Right forelimb (tissue), 1 donor: Measurements from ENCODE around the gene ETV7.
"Not testable (repeated sequence)": the region's sequence is repeated elsewhere in the genome, so short reads cannot be mapped to it uniquely, and the experiment has no call there.

ENCODE experiments used
- DNase-seq: peaks from one replicate; pipeline ENCODE4 v3.0.0-alpha.2; 2018

The ETV7 gene

GRCh38 chr6:36387440-36388303 is at the start of gene ETV7:
ETV7 (minus strand) TSS chr6:36387669; CDS start chr6:36387541, 128 bp downstream.
- peak; percentile 62 for DNase-seq

GRCh38 chr6:36436466-36436865 is 49.0 kb upstream of the ETV7 start:
- no peak for DNase-seq

GRCh38 chr6:36432151-36432671 is 44.7 kb upstream of the ETV7 start:
- no peak for DNase-seq

DNA sequence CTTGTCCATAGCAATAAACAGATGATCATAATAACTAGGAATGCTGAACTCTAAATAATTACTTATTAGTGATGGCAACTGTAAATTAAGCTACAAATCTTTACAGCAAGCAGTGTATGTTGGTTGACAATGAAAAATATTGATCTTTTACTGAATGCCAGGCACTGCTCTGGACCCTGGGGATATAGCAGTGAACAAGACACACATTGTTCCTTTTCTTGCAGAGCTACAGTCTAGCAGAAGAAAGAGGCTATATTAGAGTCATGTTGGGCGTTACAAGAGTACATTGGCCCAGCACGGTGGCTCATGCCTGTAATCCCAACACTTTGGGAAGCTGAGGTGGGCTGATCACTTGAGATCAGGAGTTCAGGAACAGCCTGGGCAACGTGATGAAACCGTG is 43.7 kb upstream of the ETV7 start:
- DNase-seq: no peak

DNA sequence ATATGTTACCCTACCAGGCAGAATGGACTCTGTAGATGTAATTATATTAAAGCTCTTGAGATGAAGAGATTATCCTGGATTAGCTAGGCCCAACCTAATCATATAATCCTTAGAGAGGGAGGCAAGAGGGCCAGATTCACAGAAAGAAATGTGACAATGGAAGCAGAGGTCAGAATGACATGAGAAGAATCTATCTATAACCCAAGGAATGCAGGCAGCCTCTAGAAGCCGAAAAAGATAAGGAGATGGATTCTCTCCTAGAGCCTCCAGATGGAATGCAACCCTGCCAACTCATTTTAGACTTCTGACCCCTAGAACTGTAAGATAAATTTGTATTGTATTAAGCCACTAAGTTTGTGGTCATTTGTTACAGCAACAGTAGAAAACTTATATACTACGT is 42.9 kb upstream of the ETV7 start:
- DNase-seq: no peak

- DNase-seq: no peak
Measured at GRCh38 chr6:36428911-36429310, 41.4 kb upstream of the ETV7 start.

GRCh38 chr6:36426622-36427021 is 39.2 kb upstream of the ETV7 start:
- no peak for DNase-seq

GRCh38 chr6:36423101-36423824 is 35.8 kb upstream of the ETV7 start:
- peak; percentile 99 for DNase-seq

DNA sequence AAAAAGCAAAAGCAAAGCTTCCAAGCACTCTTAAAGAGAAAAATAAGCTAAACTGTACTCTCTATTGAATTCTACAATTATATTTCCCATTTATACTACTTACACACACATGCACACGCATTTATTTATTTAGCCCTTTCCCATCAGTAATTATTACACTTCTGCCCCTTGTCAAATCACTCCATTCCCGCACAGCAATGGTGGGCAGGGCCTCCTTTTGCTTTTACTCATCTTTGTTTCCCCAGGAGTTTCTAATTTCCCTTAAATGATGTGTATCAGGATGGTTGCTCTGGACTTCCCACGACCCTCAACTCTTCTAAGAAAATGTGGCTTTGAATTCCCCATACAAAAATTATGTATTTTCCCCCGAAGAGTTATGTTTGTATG is 35.2 kb upstream of the ETV7 start:
- DNase-seq: no peak

DNA sequence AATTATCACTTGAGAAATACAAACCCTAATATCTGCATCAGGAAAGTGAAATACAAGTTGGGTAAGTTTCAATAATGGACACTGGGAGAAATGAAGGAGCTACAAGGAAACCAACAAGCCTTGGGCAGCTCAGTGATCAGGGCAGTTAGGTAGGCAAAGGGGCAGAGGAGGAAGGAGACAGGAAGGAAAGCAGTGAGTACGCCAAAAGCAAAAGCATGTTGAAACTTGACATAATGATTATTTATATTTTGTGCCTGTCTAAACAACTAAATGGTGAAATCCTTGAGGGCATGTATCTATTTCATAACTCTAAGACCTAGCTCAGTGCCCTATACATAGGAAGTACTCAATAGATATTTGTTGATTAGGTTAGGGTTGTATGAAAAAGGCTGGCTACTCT is 31.8 kb upstream of the ETV7 start:
- no peak for DNase-seq

DNA sequence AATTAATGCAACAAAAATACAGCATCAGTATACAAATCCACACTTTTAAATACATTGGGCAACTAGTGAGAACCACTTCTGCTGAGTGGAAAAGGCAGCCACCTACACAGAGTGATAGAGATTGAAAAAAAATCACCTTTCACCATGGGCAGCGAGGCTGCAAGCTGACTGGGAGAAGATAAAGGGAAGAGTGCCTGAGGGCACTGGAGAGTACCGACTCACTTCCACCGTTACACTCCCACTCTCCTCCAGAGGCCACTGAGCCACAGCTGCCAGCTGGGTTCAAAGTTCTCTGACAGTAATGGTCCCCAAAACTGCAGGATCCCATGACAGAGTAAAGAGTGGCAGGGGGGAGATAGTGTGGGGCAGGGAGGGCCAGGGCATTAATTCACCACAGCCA is 31.1 kb upstream of the ETV7 start:
- no peak for DNase-seq

GRCh38 chr6:36414481-36414880 is 27.0 kb upstream of the ETV7 start:
- no peak for DNase-seq

GRCh38 chr6:36413489-36414480 is 26.3 kb upstream of the ETV7 start:
- no peak for DNase-seq

- DNase-seq: not testable (repeated sequence)
Measured at GRCh38 chr6:36409718-36410117, 22.2 kb upstream of the ETV7 start.

- no peak for DNase-seq
Measured at GRCh38 chr6:36404164-36404563, 16.7 kb upstream of the ETV7 start.

DNA sequence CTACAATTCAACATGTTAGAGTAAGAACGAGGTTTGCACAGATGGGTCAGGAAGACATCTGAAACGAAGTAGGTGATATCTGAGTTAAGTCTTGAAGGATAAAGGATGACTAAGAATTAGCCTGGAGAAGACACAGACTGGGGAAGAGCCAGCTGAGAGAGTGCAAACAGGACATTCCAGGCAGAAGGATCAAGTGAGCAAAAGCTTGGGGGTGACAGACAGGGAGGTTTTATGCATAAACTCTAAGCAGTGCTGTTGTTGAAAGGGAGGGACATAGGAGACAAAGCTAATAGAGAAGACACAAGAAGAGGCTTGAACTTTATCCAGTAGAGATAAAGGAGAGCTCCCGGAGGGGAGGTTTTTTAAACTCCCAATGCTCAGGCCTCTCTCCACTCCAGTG is 15.0 kb upstream of the ETV7 start:
- DNase-seq: no peak

- DNase-seq: no peak
Measured at GRCh38 chr6:36399970-36400369, 12.5 kb upstream of the ETV7 start.

DNA sequence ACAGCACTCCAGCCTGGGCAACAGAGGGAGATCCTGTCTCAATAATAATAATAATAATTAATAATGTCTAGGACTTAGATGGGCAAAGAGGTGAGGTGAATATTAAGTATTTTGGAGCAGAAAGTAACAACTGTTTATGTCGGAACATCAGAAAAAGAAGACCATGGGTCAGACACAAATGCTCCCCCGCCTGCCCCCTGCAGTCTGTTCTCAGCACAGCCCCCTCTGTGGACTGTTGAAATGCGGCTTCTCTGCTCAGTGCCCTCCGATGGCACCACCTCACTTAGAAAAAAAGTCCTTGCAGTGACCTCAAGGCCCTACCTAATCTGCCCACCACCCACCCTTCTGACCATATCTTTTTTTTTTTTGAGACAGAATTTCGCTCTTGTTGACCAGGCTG is 5.2 kb upstream of the ETV7 start:
- DNase-seq: no peak

GRCh38 chr6:36389353-36389752 is 1.9 kb upstream of the ETV7 start:
- DNase-seq: no peak

DNA sequence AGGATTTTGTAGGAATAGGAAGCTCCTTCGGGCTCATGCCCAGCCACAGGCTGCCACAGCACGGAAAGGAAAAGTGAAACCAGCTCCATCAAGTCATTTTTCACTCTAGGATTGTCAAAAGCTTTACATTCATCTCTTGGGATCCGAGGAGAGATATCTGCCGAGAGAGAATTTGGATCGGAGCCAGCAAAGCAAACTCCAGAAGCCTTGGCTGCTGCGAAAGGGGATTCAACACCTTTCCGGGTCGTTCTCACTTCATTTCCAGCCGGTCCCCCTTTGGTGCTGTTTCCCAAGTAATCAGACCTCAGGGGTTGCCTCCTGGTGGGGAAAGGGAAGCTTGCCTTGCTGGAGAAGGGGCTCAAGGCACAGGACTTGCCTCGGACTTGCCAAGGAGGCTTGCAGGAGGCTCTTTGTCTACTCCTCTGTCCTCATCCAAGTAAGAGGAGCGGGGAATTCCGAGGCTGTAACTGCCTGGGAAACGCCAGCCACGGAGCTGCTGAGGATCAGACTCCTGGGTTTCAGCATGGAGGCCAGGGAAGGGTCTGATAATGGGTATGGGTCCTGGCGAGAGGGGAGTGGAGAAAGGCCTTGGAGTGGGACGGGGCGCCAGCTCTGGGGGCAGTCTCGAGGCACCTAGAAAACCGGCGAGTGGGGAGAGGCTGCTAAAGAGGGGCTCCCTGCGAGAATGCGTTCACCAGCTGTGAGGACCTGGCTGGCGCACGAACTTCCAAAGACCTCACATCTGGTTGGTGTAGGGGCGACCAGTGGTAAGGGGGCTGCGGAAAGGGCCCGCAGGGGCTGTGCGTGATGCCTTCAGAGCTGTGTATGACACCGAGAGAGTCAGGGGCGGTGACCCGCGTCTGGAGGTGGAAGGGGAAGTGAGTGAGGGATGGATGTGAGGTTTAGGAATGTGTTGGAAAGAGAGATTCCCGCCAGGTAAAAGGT is 702 bp downstream of the ETV7 start:
- peak; percentile 66 for DNase-seq

DNA sequence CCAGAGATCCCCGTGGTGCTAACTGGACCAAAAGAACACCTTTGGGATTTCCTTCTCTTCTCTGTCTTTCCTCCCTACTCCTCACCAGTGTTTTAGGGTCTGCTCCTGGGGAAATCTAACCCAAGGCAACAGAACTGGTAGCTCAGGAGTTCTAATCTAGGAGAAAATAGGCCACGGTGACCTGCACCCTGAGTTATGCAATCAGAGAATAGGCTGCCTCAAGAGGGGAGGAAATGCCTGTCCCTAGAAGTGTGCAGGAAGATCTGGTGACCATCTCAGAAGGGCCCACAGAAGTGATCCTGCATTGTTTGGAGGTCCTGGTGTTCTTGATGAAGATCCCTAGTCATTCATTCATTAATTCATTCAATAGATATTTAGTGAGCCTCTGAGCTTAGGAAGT is 3.4 kb downstream of the ETV7 start:
- no peak for DNase-seq

GRCh38 chr6:36383606-36384005 is 3.9 kb downstream of the ETV7 start:
- DNase-seq: no peak
